ENCODE results near the gene ASB1.
A peak's percentile ranks its signal among the peaks of the same experiment; 100 is the strongest.

Gene ASB1

GRCh38 chr2:238461051-238461450 is 34.3 kb downstream of the ASB1 start:
- H3K4me3 ChIP-seq (replicated peaks; ENCODE audit: low read depth, low read length), result no peak overlapping the region
- TF ChIP-seq CTCF (IDR thresholded peaks at IDR 0.05; ENCODE audit: low read length, missing control alignments), result no peak
- no peak for DNase-seq (ENCODE audit: low read depth)

DNA sequence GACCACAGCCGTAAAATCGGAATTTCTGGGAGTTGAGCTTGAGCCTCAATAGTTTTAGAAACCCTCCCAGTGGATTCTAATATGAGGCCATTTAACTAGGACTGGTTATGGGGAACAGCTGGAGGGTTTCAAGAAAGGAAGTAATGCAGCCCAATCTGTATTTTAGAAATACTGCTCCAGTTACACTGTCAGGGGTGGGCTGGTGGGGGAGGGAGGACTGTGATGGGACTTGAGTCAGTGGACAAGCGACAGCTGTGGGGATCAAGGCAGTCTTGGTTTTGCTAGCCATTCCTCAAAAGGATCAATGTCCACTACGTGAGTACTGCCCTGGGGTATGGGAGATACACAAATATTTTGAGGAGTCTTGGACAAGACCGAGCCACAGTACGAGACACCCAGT is 34.8 kb downstream of the ASB1 start:
- no peak overlapping the region for H3K4me3 ChIP-seq (replicated peaks; ENCODE audit: low read depth, low read length)
- no peak for DNase-seq (ENCODE audit: low read depth)
- TF ChIP-seq CTCF (IDR thresholded peaks at IDR 0.05; ENCODE audit: low read length, missing control alignments), result no peak

DNA sequence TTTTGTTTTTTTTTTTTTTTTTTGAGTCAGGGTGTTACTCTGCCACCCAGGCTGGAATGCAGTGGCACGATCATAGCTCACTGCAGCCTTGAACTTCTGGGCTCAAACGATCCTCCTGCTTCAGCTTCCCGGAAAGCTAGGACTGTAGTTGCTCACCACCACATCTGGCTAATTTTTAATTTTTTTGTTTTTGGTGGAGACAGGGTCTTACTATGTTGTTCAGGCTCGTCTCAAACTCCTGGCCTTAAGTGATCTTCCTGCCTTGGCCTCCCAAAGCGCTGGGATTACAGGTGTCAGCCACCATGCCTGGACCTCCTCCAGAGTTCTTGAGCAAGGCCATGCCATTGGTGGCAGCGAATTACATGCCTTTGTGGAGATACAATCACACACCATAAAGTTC is 35.2 kb downstream of the ASB1 start:
- no peak for DNase-seq (ENCODE audit: low read depth)
- H3K4me3 ChIP-seq (replicated peaks; ENCODE audit: low read depth, low read length), result no peak overlapping the region
- TF ChIP-seq CTCF (IDR thresholded peaks at IDR 0.05; ENCODE audit: low read length, missing control alignments), result no peak

GRCh38 chr2:238462782-238463396 is 36.2 kb downstream of the ASB1 start:
- TF ChIP-seq CTCF (IDR thresholded peaks at IDR 0.05; ENCODE audit: low read length, missing control alignments), result peak; percentile 75
- peak; percentile 76 for DNase-seq (ENCODE audit: low read depth)
- no peak overlapping the region for H3K4me3 ChIP-seq (replicated peaks; ENCODE audit: low read depth, low read length)

DNA sequence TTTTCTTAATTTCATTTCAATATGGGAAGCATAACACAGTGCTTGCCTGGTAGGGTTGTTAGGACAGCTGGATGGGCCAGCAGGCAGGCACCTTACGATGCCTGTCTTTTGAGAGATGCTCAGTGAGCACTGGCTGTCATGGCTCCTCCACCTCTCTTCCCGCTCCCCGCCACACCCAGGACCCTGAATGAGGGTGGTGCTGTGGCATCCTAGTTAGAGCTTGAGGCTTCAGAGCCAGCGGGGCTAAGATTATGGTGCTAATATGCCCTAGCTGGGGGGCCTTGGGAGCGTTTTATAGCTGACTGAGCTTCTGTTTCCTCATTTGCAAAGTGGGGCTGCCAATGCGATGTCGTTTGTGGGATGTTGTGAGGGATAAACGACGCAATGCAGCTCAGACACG is 37.7 kb downstream of the ASB1 start:
- no peak for TF ChIP-seq CTCF (IDR thresholded peaks at IDR 0.05; ENCODE audit: low read length, missing control alignments)
- H3K4me3 ChIP-seq (replicated peaks; ENCODE audit: low read depth, low read length), result no peak overlapping the region
- no peak for DNase-seq (ENCODE audit: low read depth)

- DNase-seq (ENCODE audit: low read depth), result no peak
- TF ChIP-seq CTCF (IDR thresholded peaks at IDR 0.05; ENCODE audit: low read length, missing control alignments), result no peak
- H3K4me3 ChIP-seq (replicated peaks; ENCODE audit: low read depth, low read length), result no peak overlapping the region
These were observed 38.9 kb downstream of the ASB1 start for GRCh38 chr2:238465487-238466242.
